Cortex of kidney (tissue), 1 donor: ENCODE data around the gene LHFPL2.
A peak's percentile ranks its signal among the peaks of the same experiment; 100 is the strongest.
"Not testable (repeated sequence)": the region's sequence is repeated elsewhere in the genome, so short reads cannot be mapped to it uniquely, and the experiment has no call there.

Experiments
- DNase-seq: peaks from one replicate; lab custom pipeline; 2025; lab: John Stamatoyannopoulos, UW

LHFPL2 gene, protein sequence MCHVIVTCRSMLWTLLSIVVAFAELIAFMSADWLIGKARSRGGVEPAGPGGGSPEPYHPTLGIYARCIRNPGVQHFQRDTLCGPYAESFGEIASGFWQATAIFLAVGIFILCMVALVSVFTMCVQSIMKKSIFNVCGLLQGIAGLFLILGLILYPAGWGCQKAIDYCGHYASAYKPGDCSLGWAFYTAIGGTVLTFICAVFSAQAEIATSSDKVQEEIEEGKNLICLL

DNA sequence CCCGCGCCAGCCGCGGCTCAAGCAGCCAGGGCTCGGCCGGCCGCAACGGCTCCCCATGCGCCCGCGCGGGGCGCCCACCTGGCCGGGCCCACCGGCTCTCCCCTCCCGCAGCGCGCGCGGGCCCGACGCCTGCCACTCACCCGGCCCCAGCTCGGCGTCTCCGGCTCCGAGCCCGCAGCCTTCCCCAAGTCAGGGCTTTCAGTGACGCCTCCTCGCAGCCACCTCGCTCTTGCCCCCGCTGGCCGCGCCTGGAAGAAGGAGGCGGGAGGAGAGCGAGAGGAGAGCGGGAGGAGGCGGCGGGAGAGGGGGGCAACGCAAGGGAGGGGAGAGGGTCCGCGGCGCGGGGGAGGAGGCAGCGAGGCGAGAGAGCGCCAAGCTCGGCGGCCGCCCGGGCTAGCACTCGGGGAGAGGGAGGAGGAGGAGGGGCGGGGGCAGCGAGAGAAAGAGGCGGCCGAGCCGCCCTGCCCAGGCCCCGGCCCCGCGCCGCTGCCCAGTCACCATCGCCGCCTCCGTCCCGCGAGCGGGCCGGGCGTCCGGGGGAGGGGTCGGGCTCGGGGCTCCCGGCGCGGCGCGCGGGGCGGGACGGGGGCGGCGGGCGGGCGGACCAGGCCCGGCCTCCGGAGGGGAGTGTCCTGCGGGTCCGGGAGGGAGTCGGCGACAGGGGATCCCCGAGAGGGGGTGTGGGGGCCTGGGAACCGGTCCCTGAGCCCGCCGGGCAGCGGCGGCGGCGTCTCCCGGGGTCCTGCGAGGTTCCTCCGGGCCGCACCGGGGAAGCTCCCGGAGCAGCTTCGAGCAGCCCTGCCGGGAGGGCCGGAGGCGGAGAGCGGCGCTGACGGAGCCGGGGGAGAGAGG is at the start of gene LHFPL2:
TSS of gene LHFPL2 (minus strand) at position 414 of the 852 bp plus-strand sequence. CDS start 138,559 bp downstream, outside the sequence.
- DNase-seq = peak; percentile 30

DNA sequence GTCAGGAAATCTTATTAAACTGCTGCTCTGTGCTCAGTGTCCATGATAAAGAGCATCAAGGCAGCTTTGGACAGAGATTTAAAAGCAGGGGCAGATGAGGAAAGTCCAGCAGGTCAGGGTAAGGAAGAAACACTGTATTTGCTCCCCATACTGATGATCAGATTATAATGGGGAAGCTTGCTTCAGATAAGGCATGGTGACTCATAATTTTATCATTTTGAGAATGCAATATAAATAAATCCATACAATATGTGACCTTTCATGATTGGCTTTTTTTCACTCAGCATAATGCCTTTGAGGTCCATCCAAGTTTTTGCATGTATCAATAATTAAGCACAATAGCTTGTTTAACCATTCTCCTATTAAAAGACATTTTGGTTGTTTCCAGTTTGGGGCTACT is 48.1 kb upstream of the LHFPL2 start:
- DNase-seq = no peak

DNA sequence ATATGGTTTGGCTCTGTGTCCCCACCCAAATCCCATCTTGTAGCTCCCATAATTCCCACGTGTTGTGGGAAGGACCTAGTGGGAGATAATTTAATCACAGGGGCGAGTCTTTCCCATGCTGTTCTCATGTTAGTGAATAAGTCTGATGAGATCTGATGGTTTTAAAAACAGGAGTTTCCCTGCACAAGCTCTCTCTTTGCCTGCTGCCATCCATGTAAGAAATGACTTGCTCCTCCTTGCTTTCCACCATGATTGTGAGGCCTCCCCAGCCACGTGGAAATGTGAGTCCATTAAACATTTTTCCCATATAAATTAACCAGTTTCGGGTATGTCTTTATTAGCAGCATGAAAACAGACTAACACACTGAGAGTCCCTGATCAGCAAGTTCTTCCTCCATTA is 47.5 kb upstream of the LHFPL2 start:
- DNase-seq = not testable (repeated sequence)

DNA sequence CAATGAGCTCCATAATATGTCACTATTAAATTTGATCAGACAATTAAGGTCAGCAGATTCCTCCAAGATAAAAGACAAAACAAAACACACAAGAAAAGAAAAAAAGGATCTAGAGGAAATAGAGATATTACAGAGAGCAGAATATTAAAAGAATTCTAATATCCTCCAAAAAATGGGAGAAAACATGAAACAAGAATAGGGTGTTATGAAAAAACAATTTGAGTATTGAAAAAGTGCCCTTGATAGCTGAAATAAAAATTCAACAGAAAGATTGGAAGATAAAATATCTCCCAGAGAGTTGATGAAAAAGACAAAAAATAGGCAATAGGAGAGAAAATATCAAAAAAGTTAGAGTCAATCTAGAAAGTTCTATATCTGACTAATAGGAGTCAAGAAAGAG is 44.8 kb upstream of the LHFPL2 start:
- DNase-seq = no peak

DNA sequence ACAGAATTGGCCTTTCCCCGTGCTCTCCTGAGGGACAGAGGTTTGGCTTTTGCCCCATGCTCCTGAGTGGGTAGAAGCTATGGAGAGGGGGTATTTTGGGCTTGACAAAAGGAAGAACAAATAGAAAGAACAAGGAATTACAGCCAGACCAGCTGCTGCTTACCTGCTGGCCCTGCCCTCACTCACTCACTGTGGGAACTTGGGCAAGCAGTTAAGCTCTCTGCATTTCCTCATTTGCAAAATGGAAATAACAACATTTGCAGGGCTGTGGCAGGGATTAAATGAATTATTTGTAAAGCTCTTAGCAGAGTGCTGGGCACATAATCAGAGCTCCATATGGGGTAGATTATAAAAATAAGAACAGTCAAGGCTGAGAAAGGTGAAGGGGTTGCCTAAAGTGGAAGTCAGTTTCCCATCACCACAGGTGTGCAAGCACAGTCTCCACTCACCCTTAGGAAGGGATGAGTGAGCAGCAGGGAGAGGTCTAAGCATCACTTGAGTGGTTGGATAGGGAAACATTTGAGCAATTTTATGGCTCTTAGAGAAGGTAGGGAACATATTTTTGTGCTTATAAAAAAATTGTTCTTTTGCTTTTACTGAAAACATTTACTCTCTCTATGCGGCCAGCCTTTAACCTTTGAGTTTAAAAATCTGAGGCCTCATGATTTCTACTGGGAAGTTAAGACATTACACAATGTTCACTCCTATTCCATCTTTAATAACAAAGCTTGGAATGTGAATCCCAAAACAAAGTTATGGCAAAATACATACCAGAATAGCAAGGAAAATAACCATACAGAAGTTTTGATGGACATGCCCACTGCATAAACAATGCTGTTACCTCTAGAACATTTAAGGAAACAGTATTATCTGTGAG is 42.8 kb upstream of the LHFPL2 start:
- DNase-seq = no peak

DNA sequence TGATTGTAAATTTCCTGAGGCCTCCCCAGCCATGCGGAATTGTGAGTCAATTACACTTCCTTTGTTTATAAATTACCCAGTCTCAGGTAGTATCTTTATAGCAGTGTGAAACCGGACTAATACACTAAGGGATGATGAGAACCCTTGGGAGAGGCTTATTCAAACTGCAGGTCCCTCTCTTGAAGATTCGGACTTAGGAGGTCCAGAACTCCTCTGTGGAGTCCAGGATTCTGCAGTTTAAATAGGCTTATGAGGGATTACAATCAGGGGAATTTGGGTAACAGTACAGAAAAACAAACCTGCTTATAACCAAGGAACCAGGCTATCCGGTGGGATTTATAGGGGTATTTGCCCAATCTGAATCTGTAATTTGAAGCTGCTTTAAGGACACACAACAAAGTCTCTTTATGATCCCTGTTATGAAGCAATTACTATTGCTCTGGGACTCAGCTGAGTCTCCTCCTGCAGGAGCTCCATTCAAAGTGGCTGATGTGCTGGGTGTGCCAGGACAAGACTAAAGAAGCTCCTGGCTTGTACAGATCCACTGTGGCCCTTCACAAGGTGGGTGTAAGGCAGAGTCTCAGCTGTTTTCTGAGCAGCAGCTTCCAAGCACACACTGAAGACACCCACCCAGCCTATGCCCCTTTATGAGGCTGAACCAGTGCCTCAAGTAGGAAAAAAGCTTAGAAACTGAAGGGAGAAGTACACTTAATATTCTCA is 41.8 kb upstream of the LHFPL2 start:
- DNase-seq = no peak

DNA sequence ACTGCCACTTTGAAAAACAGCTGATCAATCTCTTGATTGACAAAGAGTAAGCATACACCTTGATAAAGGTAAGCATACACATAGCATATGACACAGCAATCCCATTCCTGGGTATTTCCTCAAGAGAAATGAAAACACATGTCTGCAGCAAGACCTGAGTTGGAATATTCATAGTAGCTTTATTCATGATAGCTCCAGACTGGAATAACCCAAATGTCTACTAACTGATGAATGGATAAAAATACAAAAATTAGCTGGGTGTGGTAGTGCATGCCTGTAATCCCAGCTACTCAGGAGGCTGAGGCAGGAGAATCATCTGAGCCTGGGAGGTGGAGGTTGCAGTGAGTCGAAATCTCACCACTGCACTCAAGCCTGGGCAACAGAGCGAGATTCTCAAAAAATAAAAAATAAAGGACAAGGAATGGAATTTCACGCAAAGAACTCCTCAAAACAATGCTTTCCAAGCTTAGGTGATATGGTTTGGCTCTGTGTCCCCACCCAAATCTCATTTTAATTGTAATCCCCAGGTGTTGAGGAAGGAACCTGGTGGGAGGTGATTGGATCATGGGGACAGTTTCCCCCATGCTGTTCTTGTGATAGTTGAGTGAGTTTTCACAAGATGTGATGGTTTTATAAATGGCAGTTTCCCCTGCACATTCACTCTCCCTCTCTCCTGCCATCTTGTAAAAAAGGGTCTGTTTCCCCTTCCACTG is 41.1 kb upstream of the LHFPL2 start:
- no peak for DNase-seq

DNA sequence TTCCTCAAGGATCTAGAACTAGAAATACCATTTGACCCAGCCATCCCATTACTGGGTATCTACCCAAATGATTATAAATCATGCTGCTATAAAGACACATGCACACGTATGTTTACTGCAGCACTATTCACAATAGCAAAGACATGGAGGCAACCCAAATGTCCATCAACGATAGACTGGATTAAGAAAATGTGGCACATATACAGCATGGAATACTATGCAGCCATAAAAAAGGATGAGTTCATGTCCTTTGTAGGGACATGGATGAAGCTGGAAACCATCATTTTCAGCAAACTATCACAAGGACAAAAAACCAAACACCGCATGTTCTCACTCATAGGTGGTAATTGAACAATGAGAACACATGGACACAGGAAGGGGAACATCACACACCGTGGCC is 38.9 kb upstream of the LHFPL2 start:
- DNase-seq = not testable (repeated sequence)

DNA sequence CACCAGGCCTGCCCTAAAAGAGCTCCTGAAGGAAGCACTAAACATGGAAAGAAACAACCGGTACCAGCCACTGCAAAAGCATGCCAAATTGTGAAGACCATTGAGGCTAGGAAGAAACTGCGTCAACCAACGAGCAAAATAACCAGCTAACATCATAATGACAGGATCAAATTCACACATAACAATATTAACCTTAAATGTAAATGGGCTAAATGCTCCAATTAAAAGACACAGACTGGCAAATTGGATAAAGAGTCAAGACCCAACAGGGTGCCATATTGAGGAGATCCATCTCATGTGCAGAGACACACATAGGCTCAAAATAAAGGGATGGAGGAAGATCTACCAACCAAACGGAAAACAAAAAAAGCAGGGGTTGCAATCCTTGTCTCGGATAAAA is 35.3 kb upstream of the LHFPL2 start:
- DNase-seq = not testable (repeated sequence)

DNA sequence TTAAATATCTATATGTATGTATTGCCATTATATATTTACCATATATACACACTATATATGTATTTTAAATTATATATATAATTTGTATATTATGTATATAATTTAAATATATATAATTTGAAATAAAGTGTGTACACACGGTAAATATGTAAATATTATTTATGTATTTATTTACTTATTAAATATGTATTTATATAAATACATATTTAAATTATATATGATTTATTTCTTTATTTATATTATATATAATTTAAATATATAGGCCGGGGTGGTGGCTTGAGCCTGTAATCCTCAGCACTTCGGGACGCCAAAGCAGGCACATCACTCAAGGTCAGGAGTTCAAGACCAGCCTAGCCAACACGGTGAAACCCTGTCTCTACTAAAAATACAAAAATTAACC is 31.3 kb upstream of the LHFPL2 start:
- DNase-seq = no peak

DNA sequence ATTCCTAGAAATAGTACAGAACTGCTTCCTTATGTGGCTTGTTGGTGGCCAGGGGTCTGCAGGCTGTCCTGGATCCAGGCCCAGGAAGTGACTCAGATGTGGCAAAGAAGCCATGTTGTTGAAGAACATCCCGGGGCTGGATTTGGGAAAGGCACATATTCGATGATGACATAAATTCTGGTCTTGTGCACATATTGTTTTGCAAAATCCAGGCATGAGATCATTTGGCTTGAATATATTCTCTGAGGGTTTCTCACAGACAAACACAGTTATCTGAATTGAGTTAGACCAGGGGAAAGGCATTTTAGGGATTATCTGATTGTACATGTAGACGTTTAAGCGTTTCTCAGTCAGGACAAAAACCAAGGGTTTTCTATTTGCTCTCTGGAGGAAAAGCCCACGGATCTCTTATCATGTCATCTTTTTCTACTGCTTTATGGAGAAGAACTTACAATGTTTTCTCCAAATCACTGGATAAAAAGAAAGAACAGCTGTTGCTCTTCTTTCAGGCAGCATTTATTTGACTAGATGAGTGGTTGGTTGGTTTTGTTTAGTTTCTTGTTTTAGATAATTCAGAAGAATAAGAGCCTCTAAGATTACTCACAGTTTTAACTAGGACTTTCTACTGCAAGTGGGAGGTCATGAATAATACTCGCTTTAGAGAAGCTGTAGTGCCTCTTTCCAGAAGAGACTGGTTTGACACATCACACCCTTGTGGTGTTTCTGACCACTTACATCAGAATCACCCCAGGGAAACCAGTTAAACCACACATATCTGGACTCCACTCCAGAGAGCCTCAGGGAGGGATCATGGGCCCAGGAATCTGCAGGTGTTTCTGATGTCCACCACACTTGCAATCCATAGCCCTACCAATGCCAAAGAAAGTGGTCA is 29.5 kb upstream of the LHFPL2 start:
- DNase-seq = no peak

DNA sequence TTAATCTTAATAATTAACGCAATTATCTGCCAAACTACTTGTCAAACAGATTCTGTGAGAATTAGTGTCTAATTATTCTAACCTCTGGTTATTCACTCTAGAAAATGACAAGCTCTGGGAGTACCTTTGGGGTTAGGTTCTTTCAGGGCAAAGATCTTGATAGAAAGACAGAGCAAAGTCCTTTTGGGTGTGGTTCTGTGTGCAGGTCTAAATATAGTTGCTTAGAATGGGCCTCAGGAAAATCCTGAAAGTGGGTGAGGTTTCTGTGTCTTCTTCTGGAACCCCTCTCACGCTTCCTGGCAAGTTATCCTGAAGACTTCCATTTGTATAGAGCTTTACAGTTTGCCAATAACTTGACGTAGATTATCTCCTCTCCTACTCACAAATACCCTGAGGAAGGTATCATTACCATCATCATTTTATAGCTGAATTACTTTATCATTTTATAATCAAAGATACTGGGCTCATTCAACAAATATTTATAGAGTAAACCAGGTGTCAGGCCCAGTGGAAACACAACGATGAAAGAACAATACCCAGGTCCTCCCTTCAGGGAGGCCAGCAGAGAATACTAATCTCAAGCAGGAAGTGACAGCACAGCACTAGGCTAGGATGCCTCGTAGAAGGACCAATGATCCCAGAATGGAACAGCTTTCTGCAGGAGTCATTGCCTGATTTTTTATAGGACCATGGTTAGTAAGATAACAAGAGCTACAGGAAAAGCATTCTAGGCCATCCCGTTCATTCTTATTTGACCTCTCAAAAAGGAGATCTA is 27.6 kb upstream of the LHFPL2 start:
- no peak for DNase-seq

DNA sequence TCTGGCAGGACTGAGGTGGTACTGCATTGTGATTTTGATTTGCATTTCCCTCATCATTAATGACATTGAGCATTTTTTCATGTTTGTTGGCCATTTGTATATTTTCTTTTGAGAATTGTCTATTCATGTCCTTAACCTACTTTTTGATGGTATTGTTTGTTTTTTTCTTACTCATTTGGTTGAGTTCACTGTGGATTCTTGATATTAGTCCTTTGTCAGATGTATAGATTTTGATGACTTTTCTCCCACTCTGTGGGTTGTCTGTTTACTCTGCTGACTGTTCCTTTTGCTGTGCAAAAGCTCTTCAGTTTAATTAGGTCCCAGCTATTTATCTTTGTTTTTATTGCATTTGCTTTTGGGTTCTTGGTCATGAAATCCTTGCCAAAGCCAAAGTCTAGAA is 25.3 kb upstream of the LHFPL2 start:
- not testable (repeated sequence) for DNase-seq

DNA sequence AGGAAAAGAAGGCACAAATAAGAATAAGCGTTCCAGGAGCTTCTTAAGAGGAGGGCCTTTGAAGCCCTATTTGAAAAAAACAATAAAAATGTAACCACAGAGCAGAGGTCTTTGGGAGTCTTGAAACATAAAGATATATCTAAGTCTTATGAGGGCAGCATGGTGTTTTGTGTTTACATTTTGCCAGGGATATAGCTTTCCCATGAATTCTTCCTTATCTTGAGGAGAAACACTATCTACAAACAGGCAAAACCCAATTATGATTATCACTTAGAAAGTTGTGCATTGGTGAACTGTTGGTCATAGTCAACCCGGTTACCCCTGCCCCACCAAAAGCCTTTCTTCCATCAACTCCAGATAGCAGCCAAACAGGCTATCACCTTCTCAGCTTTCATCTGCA is 23.6 kb upstream of the LHFPL2 start:
- no peak for DNase-seq

DNA sequence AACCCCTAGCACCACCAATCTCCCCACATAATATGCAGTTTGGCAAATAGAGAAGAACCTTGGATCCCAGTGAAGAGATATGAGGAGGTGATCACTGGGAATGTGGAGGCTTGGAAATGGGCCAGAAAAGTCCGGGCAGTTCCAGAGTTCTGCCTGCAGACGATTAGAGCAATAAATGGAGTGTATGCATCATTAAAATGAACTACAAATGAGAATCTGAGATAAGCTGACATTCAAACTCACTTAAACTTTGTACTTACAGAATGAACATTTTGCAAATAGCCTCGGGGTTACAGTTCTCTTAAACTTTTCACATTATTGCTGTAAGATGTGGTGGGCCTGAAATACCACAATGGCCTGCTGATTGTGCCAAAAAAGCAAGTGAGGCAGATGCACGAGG is 23.0 kb upstream of the LHFPL2 start:
- DNase-seq = no peak

DNA sequence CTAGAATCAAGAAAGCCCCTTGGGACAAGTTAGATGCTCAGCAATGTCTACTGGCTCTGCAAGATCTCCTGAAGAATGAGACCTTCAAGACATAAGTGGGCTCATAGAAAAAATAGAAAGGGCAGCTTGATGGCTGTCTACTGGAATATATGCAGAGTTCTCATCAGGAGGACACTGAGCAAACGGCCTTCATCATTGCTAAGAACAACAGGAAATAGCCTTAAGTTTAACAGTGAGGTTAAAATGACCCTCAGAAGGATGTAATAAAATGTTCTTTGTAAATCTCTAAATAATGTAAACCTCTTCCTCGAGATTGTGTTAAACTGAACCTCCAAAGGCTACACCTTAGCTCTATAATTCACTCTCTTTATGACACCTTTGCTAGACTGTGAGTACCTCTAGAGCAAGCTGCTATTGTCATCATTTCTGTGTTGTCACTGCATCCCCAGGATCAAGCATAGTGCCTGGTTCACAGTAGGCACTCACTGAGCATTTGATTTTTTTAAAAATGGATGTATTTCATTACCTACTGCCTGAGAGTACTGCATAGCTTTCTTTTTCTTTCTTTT is 22.2 kb upstream of the LHFPL2 start:
- DNase-seq = no peak

DNA sequence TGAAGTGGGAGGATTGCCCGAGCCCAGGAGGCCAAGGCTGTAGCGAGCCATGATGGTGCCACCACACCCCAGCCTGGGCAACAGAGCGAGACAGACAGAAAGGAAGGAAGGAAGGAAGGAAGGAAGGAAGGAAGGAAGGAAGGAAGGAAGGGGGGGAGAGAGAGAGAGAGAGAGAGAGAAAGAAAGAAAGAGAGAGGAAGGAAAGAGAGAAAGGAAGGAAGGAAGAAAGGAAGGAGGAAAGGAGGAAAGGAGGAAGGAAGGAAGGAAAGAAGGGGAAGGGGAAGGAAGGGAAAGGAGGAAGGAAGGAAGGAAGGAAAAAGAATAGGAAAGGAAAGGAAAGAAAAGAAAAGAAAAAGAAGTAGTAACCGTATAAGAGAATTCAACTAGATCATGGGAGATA is 20.8 kb upstream of the LHFPL2 start:
- no peak for DNase-seq

DNA sequence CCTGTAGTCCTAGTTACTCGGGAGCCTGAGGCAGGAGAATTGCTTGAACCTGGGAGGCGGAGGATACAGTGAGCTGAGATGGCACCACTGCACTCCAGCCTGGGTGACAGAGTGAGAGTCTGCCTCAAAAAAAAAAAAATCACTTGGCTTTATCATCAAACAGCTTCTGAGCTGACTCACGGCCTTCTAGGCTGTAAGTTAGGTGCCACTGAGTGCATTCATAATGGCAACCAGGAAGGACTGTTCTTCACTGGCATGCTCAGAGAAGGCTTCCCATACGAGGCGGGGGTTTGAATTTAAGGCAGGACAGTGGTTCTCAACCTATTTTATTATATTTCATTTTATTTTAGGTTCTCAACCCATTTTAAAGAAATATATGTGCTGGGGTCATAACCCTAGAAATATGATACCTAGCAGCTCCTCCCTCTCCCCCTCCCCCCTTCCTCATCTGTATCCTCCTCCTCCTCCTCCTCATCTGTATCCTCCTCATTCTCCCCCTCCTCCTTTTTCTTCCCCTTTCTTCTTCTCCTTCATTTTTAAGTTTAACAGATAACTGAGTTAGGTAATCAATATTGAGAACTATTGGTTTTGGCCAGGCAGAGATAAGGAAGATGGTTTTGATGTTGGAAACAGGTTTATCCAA is 19.0 kb upstream of the LHFPL2 start:
- DNase-seq = no peak

DNA sequence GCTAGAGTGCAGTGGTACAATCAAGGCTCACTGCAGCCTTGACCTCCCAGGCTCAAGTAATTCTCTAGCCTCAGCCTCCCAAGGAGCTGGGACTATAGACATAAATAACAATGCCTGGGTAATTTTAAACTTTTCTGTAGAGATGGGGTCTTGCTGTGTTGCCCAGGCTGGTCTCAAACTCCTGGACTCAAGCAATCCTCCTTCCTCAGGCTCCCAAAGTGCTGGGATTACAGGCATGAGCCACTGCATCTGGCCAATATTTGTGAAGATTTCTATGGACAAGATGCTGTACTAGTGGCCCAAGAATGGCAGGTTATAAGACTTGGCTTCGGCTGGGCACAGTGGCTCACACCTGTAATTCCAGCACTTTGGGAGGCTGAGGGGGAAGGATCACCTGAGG is 18.4 kb upstream of the LHFPL2 start:
- DNase-seq = not testable (repeated sequence)
